PFSK-1 (cell line): ENCODE results near the gene FSTL1.

Experiments
- FOXP2 ChIP-seq: optimal IDR thresholded peaks from 2 replicates; pipeline ENCODE3; 2011; ENCODE audit warnings: borderline replicate concordance, control low read depth, inconsistent platforms; ENCODE audit not compliant: insufficient read depth; ENCODE audit errors: extremely low read length, extremely low read depth
- POLR2AphosphoS5 ChIP-seq: IDR thresholded peaks from 2 replicates; pipeline ENCODE4 v1.6.1; 2012; ENCODE audit warnings: low read depth, mild to moderate bottlenecking, control low read depth, low read length, moderate library complexity
- REST ChIP-seq, 2 experiments: IDR thresholded peaks; 2 replicates each; pipeline versions ENCODE4 v1.6.1 to v1.8.0; 2011 to 2012; ENCODE audit warnings: low read depth in 2 of 2, low read length in 2 of 2, control low read depth in 1 of 2, inconsistent platforms in 1 of 2, mild to moderate bottlenecking in 1 of 2, moderate library complexity in 1 of 2; ENCODE audit not compliant: insufficient read depth in 1 of 2
- SIN3A ChIP-seq: IDR thresholded peaks from 2 replicates; pipeline ENCODE4 v1.6.1; 2012; ENCODE audit warnings: mild to moderate bottlenecking, low read length, moderate library complexity, borderline replicate concordance; ENCODE audit not compliant: insufficient read depth
- TAF1 ChIP-seq: IDR thresholded peaks from 2 replicates; pipeline ENCODE4 v1.6.1; 2012; ENCODE audit warnings: low read length, control low read depth, borderline replicate concordance; ENCODE audit not compliant: insufficient read depth

Gene FSTL1

GRCh38 chr3:120442975-120443517, 7.7 kb downstream of the FSTL1 start:
- TF ChIP-seq FOXP2 (no peak), POLR2AphosphoS5 (no peak), SIN3A (no peak), REST (IDR thresholded peaks at IDR 0.05; ENCODE audit: insufficient read depth in 1 of 2, low read depth in 2 of 2, low read length in 2 of 2) (no peak), TAF1 (no peak)

GRCh38 chr3:120441776-120442175, 9.0 kb downstream of the FSTL1 start:
- TF ChIP-seq POLR2AphosphoS5, result no peak
- TF ChIP-seq TAF1, result no peak
- no peak for TF ChIP-seq REST (IDR thresholded peaks at IDR 0.05; ENCODE audit: insufficient read depth in 1 of 2, low read depth in 2 of 2, low read length in 2 of 2)
- no peak for TF ChIP-seq FOXP2
- no peak for TF ChIP-seq SIN3A

GRCh38 chr3:120440762-120441161, 10.0 kb downstream of the FSTL1 start:
- TF ChIP-seq REST (IDR thresholded peaks at IDR 0.05; ENCODE audit: insufficient read depth in 1 of 2, low read depth in 2 of 2, low read length in 2 of 2), result no peak
- no peak for TF ChIP-seq POLR2AphosphoS5
- TF ChIP-seq FOXP2, result no peak
- no peak for TF ChIP-seq SIN3A
- no peak for TF ChIP-seq TAF1

GRCh38 chr3:120440001-120440703, 10.6 kb downstream of the FSTL1 start:
- TF ChIP-seq TAF1 (no peak), FOXP2 (no peak), POLR2AphosphoS5 (no peak), REST (IDR thresholded peaks at IDR 0.05; ENCODE audit: insufficient read depth in 1 of 2, low read depth in 2 of 2, low read length in 2 of 2) (no peak), SIN3A (no peak)
